ENCODE data around the gene LORICRIN. TPM values are rescaled to one million over a fixed set of nuclear protein-coding genes. Genes with fewer than 3 reads are reported as not detected.

The LORICRIN gene
- polyA plus RNA-seq, 1 donor (not counting 4 experiments of a cell fraction or from before 2014, with no cell fraction given): not detected

DNA sequence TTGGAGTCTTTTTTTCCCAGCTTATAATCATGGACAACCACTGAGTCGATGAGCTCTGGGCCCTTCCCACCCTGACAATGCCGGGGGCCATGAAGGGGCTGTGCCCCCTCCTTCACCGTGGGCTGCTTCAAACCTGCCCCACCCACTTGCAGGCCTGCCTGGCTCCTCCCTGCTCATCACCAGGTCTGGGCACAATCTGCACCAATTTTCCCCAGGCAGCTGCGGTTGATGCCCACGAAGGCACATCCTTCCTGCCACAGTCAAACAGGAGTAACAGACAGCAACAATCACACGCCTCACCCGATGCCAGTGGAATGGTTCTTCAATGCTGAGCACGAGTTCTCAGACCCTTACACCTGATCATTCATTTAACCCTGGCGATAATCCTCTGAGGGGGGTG, 34.4 kb downstream of the LORICRIN start:
- Histone ChIP-seq H3K4me3 (ENCODE audit: control insufficient read depth in 2 of 3, extremely low read depth in 1 of 3, insufficient read depth in 2 of 3, low read depth in 1 of 3, low read length in 3 of 3) (peak overlapping the region in 1 of 3 experiments; percentile 22), H3K4me1 (ENCODE audit: control insufficient read depth, extremely low read depth, insufficient read depth, low read length) (peaks cover 34% of the 10 kb centered on the region), H3K36me3 (ENCODE audit: control insufficient read depth in 2 of 2, extremely low read depth in 1 of 2, insufficient read depth in 2 of 2, low read length in 2 of 2) (no peaks in the 10 kb centered on the region), H3K9me3 (ENCODE audit: control insufficient read depth, low read depth, low read length) (no peaks in the 10 kb centered on the region), H4K20me1 (ENCODE audit: control insufficient read depth, extremely low read depth, insufficient read depth, low read length) (no peaks in the 10 kb centered on the region), H3K79me2 (ENCODE audit: control insufficient read depth, insufficient read depth, low read length) (no peaks in the 10 kb centered on the region), H3K27ac (ENCODE audit: control insufficient read depth, insufficient read depth, low read length) (peak overlapping the region; percentile 63), H3K27me3 (ENCODE audit: control insufficient read depth, extremely low read depth, insufficient read depth, low read length) (peaks cover 5% of the 10 kb centered on the region), H3K9ac (ENCODE audit: control insufficient read depth, extremely low read depth, insufficient read depth, low read length) (no peak overlapping the region), H2AFZ (ENCODE audit: control insufficient read depth, low read length) (peak overlapping the region; percentile 87), H3K9me1 (ENCODE audit: control insufficient read depth, extremely low read depth, insufficient read depth, low read length) (no peaks in the 10 kb centered on the region), H3K4me2 (ENCODE audit: control insufficient read depth, extremely low read depth, insufficient read depth, low read depth, low read length) (peak overlapping the region; percentile 52)
- TF ChIP-seq, protein P1, sequence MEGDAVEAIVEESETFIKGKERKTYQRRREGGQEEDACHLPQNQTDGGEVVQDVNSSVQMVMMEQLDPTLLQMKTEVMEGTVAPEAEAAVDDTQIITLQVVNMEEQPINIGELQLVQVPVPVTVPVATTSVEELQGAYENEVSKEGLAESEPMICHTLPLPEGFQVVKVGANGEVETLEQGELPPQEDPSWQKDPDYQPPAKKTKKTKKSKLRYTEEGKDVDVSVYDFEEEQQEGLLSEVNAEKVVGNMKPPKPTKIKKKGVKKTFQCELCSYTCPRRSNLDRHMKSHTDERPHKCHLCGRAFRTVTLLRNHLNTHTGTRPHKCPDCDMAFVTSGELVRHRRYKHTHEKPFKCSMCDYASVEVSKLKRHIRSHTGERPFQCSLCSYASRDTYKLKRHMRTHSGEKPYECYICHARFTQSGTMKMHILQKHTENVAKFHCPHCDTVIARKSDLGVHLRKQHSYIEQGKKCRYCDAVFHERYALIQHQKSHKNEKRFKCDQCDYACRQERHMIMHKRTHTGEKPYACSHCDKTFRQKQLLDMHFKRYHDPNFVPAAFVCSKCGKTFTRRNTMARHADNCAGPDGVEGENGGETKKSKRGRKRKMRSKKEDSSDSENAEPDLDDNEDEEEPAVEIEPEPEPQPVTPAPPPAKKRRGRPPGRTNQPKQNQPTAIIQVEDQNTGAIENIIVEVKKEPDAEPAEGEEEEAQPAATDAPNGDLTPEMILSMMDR (optimal IDR thresholded peaks at IDR 0.05 in 1 of 3, IDR thresholded peaks at IDR 0.05 in 1 of 3, conservative IDR thresholded peaks at IDR 0.05 in 1 of 3; ENCODE audit: extremely low read depth in 1 of 3, insufficient read depth in 2 of 3, low read length in 3 of 3): no peak
- TF ChIP-seq EZH2 (IDR thresholded peaks at IDR 0.05; ENCODE audit: low read length): no peak
- FAIRE-seq: no peak
- dilution Hi-C loops (cut with MboI; ENCODE audit: extremely low pct_ligation_motif_present, low sequenced_read_pairs): no loop called here
- no peak for DNase-seq (ENCODE audit: low read depth, low spot score)

DNA sequence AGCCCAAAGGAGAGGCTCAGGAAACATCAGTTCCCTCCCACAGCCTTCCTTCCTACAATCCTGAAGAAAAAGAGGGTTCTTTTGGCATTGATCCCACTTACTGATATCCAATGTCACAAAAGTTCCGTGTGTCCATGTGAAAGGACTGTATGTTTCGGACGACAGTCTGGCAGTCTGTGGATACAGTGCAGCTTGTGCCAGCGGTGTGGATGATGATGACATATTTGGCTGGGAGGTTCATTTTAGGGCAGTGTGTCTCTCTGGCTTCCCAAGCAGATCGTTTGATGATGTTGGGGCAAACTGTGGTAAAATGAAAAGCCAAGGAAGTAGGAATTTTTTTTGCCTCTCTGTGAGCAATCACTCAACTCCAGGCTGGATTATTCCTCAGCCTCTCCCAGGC, 42.8 kb downstream of the LORICRIN start:
- H3K4me3 ChIP-seq (ENCODE audit: control insufficient read depth in 2 of 3, extremely low read depth in 1 of 3, insufficient read depth in 2 of 3, low read depth in 1 of 3, low read length in 3 of 3): no peak overlapping the region
- TF ChIP-seq, protein P1 (optimal IDR thresholded peaks at IDR 0.05 in 1 of 3, IDR thresholded peaks at IDR 0.05 in 1 of 3, conservative IDR thresholded peaks at IDR 0.05 in 1 of 3; ENCODE audit: extremely low read depth in 1 of 3, insufficient read depth in 2 of 3, low read length in 3 of 3): no peak
- no peak for TF ChIP-seq EZH2 (IDR thresholded peaks at IDR 0.05; ENCODE audit: low read length)
- no peaks in the 10 kb centered on the region for H3K9me1 ChIP-seq (ENCODE audit: control insufficient read depth, extremely low read depth, insufficient read depth, low read length)
- no peaks in the 10 kb centered on the region for H4K20me1 ChIP-seq (ENCODE audit: control insufficient read depth, extremely low read depth, insufficient read depth, low read length)
- dilution Hi-C loops (cut with MboI; ENCODE audit: extremely low pct_ligation_motif_present, low sequenced_read_pairs): no loop called here
- FAIRE-seq: no peak
- no peak overlapping the region for H3K27ac ChIP-seq (ENCODE audit: control insufficient read depth, insufficient read depth, low read length)
- H2AFZ ChIP-seq (ENCODE audit: control insufficient read depth, low read length): no peak overlapping the region
- no peak overlapping the region for H3K4me2 ChIP-seq (ENCODE audit: control insufficient read depth, extremely low read depth, insufficient read depth, low read depth, low read length)
- no peak overlapping the region for H3K9ac ChIP-seq (ENCODE audit: control insufficient read depth, extremely low read depth, insufficient read depth, low read length)
- H3K4me1 ChIP-seq (ENCODE audit: control insufficient read depth, extremely low read depth, insufficient read depth, low read length): no peaks in the 10 kb centered on the region
- no peaks in the 10 kb centered on the region for H3K79me2 ChIP-seq (ENCODE audit: control insufficient read depth, insufficient read depth, low read length)
- no peak for DNase-seq (ENCODE audit: low read depth, low spot score)
- no peaks in the 10 kb centered on the region for H3K36me3 ChIP-seq (ENCODE audit: control insufficient read depth in 2 of 2, extremely low read depth in 1 of 2, insufficient read depth in 2 of 2, low read length in 2 of 2)
- H3K27me3 ChIP-seq (ENCODE audit: control insufficient read depth, extremely low read depth, insufficient read depth, low read length): peaks cover 19% of the 10 kb centered on the region
- no peaks in the 10 kb centered on the region for H3K9me3 ChIP-seq (ENCODE audit: control insufficient read depth, low read depth, low read length)
